Neutrophil (primary cell): ENCODE results near the gene PPP6R1.

Source experiments
- H3K27ac ChIP-seq: fragments of 200-600 bp; sonication (generic); 2 replicates; pipeline ENCODE4 v1.5.1; 2016; ENCODE audit warnings: mild to moderate bottlenecking, moderate library complexity
- H3K27me3 ChIP-seq: fragments of 200-600 bp; sonication (generic); 2 replicates; pipeline ENCODE4 v1.6.0; 2016; ENCODE audit warnings: mild to moderate bottlenecking
- H3K36me3 ChIP-seq: fragments of 200-600 bp; sonication (generic); 2 replicates; pipeline ENCODE4 v1.5.1; 2017
- H3K4me1 ChIP-seq, 2 experiments: fragments of 200-600 bp in 1 of 2; sonication (generic) in 1 of 2; 1 replicate in 1 of 2; 2 replicates in 1 of 2; pipeline versions ENCODE4 v1.5.1 to v1.6.1; 2013 to 2016; ENCODE audit warnings: low read depth in 1 of 2, low read length in 1 of 2, mild to moderate bottlenecking in 1 of 2, moderate library complexity in 1 of 2; ENCODE audit not compliant: control insufficient read depth in 1 of 2, insufficient read depth in 1 of 2
- H3K4me3 ChIP-seq, 2 experiments: fragments of 200-600 bp in 1 of 2; sonication (generic) in 1 of 2; 1 replicate in 1 of 2; 2 replicates in 1 of 2; pipeline ENCODE4 v1.5.1; 2013 to 2016; ENCODE audit warnings: low read depth in 1 of 2, low read length in 1 of 2, mild to moderate bottlenecking in 1 of 2, moderate library complexity in 1 of 2
- H3K9me3 ChIP-seq: fragments of 200-600 bp; sonication (generic); 2 replicates; pipeline ENCODE4 v1.5.1; 2016
- TF ChIP-seq, protein P1 (sequence below): fragments of 200-600 bp; sonication (generic); IDR thresholded peaks from 2 replicates; pipeline ENCODE4 v1.5.1; 2016; ENCODE audit warnings: antibody characterized with exemption

PPP6R1 gene

DNA sequence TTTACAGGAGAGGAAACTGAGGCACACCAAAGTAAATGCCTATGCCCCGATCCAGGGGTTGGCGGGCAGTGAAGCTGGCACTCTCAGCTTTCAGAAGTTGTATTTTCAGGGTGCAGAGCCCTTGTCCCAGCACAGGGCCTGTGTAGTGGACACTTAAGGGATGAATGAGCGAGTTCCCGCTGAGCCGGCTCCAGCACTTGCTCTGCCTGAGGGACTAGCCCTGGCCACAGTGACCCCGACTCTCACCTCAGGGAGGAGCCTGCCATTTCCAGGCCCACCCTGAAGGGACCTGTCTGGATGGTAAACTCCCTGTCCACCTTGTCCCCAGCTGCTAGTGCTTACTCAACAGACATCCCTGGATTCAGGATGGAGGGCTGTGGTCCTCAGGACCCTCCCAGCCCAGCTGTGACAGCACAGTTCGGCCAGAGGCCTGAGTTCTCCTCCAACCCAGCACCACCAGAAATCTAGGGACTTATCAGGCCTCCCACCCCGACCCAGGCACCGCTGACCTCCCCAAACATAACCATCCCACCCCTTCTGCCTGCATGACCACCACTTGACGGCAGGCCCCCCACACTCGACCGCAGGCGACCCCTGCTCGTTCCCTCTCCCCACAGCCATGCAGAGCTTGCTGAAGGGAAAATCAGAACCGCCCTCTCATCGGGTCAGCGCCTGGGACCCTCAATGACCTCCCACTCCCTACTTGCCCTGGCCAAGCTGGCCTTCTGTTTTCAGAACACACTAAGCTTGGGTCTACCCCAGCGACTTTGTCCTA, 8.4 kb downstream of the PPP6R1 start:
- TF ChIP-seq, protein P1, sequence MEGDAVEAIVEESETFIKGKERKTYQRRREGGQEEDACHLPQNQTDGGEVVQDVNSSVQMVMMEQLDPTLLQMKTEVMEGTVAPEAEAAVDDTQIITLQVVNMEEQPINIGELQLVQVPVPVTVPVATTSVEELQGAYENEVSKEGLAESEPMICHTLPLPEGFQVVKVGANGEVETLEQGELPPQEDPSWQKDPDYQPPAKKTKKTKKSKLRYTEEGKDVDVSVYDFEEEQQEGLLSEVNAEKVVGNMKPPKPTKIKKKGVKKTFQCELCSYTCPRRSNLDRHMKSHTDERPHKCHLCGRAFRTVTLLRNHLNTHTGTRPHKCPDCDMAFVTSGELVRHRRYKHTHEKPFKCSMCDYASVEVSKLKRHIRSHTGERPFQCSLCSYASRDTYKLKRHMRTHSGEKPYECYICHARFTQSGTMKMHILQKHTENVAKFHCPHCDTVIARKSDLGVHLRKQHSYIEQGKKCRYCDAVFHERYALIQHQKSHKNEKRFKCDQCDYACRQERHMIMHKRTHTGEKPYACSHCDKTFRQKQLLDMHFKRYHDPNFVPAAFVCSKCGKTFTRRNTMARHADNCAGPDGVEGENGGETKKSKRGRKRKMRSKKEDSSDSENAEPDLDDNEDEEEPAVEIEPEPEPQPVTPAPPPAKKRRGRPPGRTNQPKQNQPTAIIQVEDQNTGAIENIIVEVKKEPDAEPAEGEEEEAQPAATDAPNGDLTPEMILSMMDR = no peak
- Histone ChIP-seq H3K36me3 (peaks cover 28% of the 10 kb centered on the region), H3K4me1 (peaks cover 55 to 63% of the 10 kb centered on the region in 2 experiments), H3K27me3 (no peaks in the 10 kb centered on the region), H3K4me3 (no peak overlapping the region), H3K9me3 (no peaks in the 10 kb centered on the region), H3K27ac (peak overlapping the region; percentile 93)

DNA sequence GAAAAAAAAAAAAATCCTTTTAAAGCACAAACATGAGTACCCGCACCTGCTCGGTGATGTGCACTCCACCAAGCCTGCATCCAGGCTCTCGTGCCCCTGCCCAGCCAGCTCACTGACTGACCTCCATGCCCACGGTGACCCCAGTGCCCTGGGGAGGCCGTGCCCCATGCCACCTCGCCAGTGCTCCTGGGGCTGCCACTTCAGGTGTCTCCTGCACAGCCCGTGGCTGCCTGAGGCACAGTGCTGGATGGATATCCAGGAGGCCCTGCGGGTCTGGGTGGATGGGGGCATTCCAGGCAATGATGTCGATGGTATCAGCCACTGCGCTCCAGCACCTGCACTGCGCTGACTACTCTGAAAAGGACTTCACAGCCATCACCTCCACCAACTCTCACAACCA, 9.0 kb downstream of the PPP6R1 start:
- peaks cover 34% of the 10 kb centered on the region for H3K36me3 ChIP-seq
- peaks cover 49 to 57% of the 10 kb centered on the region in 2 experiments for H3K4me1 ChIP-seq
- TF ChIP-seq, protein P1 = no peak
- no peaks in the 10 kb centered on the region for H3K9me3 ChIP-seq
- no peaks in the 10 kb centered on the region for H3K27me3 ChIP-seq
- H3K4me3 ChIP-seq = no peak overlapping the region
- no peak overlapping the region for H3K27ac ChIP-seq

DNA sequence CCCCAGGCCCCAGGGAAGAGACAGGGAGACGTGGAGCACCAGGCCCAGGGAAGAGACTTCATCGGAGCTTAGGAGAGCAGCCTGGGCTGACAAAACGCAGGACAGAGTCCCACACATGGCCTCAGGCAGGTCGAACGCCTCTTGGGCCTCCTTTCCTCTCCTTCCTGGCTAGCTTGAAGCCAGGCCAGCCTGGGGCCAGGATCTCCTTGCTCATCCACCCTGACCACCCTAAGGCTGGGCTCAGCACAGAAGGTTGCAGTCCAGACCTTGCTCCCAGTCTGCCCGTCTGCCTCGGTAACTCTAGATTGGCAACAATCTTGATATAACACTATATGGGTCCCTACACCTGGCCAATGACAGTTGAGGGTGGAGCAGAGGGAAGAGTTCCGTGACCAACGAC, 10.1 kb downstream of the PPP6R1 start:
- Histone ChIP-seq H3K4me1 (peaks cover 38 to 47% of the 10 kb centered on the region in 2 experiments), H3K36me3 (peaks cover 45% of the 10 kb centered on the region)

DNA sequence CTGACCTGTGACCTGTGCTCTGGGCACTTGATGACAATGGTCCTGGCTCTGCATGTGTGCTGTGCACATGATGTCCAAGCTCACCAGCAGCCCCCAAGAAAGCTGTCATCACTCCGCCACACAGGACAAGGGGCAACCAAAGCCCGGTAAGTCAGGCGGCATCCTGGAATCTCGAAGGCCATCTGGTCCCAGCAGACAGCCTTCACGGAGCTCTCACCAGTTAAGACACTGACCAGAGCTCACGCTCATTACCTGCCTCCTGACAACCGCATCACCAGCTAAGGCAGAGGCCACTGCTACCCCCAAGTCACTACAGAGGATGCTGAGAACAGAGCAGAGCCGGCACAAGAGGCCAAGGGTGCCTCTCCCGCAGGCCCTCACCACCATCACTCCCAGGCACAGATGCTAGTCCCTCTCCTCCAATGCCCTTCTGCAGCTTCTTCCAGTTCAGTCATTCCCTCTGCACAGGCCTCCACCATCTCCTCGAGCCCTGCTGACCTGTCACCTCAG, 10.6 kb downstream of the PPP6R1 start:
- no peak overlapping the region for H3K4me3 ChIP-seq
- no peaks in the 10 kb centered on the region for H3K27me3 ChIP-seq
- no peaks in the 10 kb centered on the region for H3K9me3 ChIP-seq
- H3K4me1 ChIP-seq = peaks cover 33 to 42% of the 10 kb centered on the region in 2 experiments
- peak overlapping the region; percentile 37 for H3K27ac ChIP-seq
- peaks cover 50% of the 10 kb centered on the region for H3K36me3 ChIP-seq
- TF ChIP-seq, protein P1 = no peak

More for the DNA sequence above, 10.1 kb downstream of the PPP6R1 start:
- TF ChIP-seq, protein P1 = no peak
- peak overlapping the region; percentile 13 for H3K27ac ChIP-seq
- H3K9me3 ChIP-seq = no peaks in the 10 kb centered on the region
- no peak overlapping the region for H3K4me3 ChIP-seq
- H3K27me3 ChIP-seq = no peaks in the 10 kb centered on the region

DNA sequence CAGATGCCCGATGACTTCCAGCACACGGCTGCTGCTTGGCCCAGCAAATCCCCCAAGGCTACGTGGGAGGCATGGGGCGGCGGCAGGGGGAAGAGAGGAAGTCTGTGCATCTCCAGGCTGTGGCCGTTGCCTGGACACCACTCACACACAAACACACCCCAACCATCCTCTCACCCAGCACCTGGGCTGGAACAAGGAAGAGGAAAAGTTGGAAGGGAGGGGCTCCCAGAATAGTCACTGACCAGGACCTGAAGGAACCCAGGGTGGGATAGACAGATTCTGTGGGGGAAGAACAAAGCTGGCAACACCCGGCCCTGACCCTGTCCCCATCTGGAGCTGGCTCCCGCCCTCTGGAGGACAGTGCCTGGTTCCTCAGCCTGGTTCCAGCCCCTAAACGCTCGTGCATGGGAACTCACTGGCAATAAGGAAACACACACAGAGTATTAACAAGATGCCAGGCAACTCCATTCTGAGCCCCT, 11.2 kb downstream of the PPP6R1 start:
- no peak overlapping the region for H3K4me3 ChIP-seq
- peaks cover 54% of the 10 kb centered on the region for H3K36me3 ChIP-seq
- H3K4me1 ChIP-seq = peaks cover 28 to 37% of the 10 kb centered on the region in 2 experiments

More for the DNA sequence above, 11.2 kb downstream of the PPP6R1 start:
- Histone ChIP-seq H3K27me3 (no peaks in the 10 kb centered on the region), H3K27ac (peak overlapping the region; percentile 37), H3K9me3 (no peaks in the 10 kb centered on the region)
- TF ChIP-seq, protein P1 = no peak
